Right lobe of liver (tissue), 4 donors: Measurements from ENCODE around the gene MED4.

ENCODE experiments used
- POLR2A ChIP-seq: fragments of 450-650 bp; IDR thresholded peaks from one replicate; pipeline ENCODE4 v1.6.1; 2017; ENCODE audit warnings: antibody characterized with exemption, mild to moderate bottlenecking
- TF ChIP-seq, protein P1 (sequence below), 4 donors: fragments of 200-600 bp in 3 of 4; fragments of 450-650 bp in 1 of 4; IDR thresholded peaks; one replicate each; pipeline versions ENCODE4 v1.5.1 to v1.8.0; 2016 to 2022; ENCODE audit warnings: antibody characterized with exemption in 4 of 4, mild to moderate bottlenecking in 2 of 4
- donor health status: DM: no; HTN: no; CAD: no.
- donor health status: DM: no; HTN: no; CAD: no.
- donor health status: DM: no; HTN: yes; CAD: no.

DNA sequence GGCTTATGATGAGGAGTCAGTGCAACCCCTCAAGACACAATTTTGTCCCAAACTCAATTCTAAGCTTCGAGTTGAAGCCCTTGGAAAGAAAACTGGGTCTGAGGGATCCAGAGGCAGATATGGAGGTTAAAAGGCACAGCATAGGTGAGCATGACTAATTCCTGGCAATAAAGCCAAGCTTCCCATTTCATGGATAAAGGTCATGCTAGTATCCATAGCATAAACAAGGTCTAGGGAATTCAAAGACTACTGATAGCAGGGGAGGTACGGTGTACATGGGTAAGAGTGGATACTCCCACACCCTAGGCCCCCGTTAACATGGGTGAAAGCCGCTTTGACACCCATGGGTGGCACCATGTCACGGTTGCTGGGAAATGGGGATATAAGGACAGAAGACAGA, 24.0 kb downstream of the MED4 start:
- TF ChIP-seq, protein P1, sequence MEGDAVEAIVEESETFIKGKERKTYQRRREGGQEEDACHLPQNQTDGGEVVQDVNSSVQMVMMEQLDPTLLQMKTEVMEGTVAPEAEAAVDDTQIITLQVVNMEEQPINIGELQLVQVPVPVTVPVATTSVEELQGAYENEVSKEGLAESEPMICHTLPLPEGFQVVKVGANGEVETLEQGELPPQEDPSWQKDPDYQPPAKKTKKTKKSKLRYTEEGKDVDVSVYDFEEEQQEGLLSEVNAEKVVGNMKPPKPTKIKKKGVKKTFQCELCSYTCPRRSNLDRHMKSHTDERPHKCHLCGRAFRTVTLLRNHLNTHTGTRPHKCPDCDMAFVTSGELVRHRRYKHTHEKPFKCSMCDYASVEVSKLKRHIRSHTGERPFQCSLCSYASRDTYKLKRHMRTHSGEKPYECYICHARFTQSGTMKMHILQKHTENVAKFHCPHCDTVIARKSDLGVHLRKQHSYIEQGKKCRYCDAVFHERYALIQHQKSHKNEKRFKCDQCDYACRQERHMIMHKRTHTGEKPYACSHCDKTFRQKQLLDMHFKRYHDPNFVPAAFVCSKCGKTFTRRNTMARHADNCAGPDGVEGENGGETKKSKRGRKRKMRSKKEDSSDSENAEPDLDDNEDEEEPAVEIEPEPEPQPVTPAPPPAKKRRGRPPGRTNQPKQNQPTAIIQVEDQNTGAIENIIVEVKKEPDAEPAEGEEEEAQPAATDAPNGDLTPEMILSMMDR (IDR thresholded peaks at IDR 0.05) = no peak
- no peak for TF ChIP-seq POLR2A
